Amniotic stem cell (primary cell): ENCODE data around the gene LTBP1.

ENCODE experiments used
- DNase-seq: peaks from one replicate; lab custom pipeline; 2025; lab: John Stamatoyannopoulos, UW

The LTBP1 gene

DNA sequence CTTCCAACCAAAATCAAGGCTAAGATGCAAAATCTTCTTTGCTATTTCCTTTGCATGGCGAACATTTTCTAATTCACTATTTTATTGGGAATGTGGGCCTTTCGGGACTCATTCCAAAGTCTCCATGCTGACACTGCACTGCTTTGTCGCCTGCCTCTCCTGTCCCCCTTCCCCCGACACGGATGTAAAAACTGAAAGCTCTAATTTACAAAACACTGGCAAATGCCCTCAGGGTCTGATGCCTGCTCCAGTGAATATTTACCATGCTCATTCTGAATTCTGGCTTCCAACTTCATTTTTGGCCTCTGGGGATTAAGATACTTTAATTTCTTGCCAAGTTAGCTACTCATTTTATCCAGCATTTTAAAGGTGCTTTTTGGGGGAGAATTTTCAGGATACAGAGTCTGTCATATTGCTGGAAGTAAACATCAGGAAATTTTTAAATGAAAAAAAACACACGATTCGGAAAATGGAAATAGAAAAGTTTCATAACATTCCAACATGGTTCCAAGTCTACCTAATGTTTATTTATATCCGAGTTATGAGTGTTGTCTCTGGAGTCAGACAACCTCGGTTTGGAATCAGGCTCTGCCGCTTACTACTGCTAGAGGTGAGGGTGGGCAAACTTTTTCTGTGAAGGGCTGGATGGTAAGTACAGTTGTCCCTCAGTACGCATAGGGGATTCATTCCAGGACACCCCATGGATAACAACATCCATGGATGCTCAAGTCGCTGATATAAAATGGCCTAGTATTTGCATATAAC lies 14.6 kb upstream of the LTBP1 start:
- DNase-seq, result no peak

DNA sequence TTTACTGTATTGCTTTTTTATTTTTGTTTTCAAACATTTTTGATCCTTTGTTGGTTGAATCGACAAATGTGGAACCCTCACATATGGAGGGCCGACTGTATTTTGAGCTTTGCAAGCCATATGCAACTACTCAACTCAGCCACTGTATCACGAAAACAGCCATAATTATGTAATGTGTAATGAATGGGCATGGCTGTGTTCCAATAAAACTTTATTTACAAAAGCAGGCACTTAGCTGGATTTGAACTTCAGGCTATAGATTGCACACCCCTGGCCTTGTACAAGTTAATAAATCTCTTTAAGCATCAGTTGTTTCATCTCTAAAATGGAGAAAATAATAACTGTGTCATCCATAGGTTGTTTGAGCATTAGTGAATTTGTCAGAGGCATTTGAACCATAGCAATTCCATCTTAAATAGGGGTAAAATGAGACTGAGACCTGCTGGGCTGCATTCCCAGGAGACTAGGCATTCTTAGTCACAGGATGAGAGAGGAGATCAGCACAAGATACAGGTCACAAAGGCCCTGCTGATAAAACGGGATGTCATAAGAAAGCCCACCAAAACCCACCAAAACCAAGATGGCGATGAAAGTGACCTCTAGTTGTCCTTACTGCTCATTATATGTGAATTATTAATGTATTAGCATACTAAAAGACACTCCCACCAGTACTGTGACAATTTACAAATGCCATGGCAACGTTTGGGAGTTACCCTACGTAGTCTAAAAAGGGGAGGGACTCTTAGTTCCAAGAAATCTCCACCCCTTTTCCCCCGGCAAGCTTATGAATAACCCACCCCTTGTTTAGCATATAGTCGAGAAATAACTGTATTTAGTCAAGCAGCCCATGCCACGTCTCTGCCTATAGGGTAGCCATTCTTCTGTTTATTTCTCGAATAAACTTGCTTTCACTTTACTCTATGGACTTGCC lies 13.7 kb upstream of the LTBP1 start:
- no peak for DNase-seq

DNA sequence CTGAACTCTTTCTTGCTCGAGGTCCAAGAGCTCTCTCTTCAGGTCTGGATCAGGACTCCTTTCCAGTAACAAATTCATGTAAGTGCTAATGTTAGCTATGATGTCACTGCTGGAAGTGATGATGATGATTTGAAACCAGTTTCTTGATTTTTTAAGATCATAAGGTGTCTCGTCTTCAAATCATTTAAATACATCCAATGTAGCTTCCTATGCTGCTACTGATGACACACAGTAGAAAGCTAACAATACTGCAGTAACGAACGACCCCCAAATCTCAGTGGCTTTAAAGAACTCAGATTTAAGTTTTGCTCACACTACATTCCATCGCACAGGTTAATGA lies 13.0 kb upstream of the LTBP1 start:
- DNase-seq, result no peak

DNA sequence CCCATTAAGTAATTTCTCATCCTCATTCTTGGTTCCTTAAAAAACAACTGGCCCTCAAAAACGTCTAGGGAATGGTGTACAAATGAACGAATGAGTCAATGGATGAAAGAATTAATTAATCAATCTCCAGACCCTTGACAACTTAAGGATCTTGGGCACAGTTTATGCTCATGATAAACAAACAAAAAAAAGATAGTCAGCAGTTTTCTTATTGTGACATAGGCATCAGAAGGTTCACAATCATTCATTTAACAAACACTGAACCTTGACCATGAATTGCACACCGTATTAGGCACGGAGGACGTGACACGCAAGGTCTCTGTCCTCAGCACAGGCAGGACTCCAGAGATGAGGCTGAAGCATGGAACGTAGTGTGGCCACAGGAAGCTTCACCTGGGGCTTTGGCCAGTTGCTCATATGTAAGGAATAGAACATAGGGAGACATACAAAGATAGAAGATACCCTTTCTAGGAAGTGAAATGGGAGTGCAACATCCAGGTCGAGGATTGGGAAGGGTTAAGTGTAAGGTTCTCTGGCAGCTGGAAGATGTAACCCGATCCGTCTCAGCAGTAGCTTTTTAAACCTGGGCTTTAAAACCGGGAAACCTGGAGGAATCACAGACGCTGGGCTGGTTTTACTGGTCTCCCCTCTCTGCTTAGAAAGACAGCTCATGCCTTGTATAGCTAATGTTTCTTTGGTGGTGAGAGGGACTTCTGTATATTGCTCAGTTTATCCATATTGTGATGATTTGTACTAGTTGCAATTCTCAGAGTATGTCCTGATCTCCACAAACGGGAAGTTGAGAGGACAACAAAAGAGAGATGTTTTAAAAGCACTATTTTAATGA lies 8.9 kb upstream of the LTBP1 start:
- DNase-seq, result no peak

DNA sequence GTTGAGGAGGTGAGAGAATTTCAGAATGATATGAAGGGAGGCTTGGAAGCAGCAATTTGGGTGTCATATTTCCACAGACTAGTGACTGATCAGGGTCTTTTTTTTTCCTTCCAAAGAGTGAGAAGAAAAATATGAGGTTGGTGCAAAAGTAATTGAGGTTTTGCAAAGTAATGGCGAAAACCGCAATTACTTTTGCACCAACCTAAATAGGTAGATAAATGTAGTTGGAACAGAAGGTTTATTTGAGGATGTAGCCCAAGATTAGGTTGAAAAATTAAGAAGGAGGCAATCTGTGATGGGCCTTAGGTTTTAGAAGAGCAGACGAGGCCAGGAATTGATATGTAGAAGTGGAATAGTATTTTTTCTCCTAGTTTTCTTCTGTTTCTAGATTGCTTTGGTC lies 7.8 kb upstream of the LTBP1 start:
- no peak for DNase-seq

DNA sequence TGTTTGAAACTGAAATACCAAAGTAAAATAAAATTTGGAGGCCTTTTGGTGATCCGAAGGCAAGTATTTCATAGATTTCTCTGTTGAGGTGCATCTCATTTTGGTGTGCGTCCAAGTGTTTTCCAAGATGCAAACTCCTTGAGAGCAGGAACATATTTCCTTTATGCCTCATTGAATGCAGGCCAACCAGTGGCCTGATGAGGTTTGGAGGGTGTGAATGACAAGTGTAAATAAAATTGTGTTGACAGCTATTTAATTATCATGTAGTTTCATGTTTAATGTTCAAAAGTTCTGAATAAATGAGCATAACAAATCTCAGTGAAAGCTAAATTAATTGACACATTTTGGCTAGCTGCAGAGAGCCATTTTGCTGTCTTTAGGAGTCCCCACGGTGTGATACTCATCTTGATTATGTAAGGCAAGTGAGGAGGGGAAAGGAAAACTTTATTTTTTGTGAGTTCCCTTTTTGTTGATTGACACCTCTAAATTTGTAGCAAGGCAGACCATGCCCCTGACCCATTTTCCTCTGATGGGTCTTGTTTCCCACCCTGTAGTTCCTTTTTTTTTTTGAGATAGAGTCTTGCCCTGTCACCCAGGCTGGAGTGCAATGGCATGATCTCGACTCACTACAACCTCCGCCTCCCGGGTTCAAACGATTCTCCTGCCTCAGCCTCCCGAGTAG lies 6.3 kb upstream of the LTBP1 start:
- DNase-seq, result no peak

DNA sequence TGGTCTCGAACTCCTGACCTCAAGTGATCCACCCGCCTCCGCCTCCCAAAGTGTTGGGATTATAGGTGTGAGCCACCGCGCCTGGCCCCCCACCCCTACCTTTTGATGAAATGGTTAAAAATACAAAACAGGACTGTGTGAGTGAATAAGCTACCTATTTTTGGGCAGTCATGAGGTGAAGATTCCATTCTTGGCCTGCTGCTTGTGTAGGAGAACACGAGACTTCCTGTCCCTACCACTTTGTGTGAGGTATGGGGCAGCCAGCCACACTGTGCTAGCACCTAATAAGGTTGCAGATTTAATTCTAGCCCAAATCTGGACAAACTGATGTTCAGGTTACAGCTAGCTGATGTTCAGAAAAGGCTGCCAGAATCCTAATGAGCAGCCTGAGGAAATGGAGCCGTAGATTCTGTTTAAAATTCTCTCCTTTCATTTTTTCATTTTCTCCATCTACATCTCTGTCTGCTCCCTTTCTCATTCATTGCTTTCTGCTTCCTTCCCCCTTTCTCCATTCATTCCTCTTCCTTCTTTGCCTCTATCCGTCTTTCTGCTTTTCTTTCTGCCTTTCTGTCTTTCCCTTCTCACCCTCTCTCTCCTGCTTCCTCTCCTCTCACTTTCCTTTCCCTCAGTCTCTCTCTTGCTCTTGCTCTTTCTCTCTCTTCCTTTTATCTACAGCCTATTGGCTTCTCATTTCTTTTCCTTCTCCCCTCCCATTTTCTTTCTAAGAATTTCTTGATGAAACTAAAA lies 4.6 kb upstream of the LTBP1 start:
- DNase-seq, result no peak

DNA sequence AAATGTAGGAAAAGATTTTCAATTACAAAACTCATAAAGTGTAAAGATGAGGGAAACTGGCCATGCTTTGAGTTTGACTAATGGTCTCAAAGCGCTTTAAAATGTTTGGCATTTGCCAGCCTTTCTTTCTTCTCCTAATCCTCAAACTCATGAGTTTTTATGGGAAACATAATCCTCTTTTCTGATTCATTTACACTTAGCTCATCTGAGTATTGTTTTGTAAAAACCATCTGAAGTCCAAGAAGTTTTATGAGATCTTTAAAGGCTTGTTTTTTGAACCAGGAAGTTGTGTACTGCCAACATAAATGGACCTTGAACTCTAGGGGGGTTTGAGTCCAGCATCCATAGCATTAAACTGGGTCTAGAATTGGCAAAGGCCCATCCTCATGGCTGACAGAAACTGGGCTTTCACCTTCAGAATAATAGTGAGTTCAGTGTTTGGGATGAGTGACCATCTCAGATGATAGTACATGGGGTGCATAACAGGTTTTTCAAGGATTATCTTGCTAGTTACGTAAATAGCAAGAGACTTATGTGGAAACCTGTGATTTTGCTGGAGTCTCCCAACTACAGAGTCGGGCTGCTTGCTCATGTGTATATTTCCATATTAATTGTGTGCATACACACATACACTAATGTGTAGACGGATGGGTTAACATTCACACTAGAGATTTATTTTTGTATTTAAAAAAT lies 3.8 kb upstream of the LTBP1 start:
- DNase-seq, result no peak

DNA sequence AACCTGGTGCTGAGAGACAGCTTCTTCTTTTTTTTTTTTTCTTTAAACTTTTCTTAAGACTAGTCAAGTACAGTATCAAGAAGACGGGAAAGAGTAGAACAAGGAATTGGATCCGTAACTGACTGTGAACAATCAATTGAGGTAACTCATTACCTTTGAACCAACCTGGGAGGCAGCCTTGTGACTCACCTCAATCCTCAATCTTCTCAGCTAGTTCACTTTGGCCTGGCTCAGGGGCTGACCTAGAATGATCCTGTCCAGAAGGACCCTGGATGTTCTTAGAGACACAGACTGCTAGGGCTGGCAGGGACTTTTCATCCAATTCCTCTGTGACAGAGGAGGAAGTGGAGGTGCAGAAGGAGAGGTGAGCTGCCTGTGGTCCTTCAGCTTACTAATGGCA lies 1.5 kb upstream of the LTBP1 start:
- DNase-seq, result no peak

DNA sequence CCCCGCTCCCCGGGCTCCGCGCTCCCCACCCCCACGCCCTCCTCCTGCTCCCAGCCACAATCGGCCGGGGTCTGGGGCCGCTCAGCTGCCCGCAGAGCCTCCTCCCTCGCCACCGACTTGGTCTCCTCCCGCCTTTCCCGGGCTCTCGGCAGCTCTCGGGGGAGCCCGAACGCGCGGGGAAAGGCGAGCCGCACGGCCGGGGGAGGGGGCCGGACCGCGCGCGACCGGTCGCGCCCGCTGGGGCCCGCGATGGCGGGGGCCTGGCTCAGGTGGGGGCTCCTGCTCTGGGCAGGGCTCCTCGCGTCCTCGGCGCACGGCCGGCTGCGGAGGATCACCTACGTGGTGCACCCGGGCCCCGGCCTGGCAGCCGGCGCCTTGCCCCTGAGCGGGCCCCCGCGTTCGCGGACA lies 327 bp downstream of the LTBP1 start:
- DNase-seq, result no peak

DNA sequence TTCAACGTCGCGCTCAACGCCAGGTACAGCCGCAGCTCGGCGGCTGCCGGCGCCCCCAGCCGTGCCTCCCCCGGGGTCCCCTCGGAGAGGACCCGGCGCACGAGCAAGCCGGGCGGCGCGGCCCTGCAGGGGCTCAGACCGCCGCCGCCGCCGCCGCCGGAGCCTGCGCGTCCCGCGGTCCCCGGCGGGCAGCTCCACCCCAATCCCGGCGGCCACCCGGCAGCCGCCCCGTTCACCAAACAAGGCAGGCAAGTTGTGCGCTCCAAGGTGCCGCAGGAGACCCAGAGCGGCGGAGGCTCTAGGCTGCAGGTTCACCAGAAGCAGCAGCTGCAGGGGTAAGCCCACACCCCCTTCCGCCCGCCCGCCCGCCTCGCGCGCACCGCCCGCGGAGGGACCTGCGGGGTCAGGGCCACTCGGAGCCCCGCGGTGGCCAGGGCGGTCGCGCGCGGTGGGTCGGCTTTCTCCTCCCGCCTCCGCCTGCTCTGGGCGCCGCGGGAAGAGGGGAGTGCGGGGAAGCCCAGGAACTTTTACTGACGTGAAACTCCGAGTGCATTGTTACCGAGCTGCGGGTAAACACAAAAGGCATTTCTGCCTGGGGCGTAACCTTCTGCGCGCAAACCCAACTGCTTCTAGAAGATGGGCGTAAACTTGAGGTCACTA lies 861 bp downstream of the LTBP1 start:
- peak; percentile 8 for DNase-seq

DNA sequence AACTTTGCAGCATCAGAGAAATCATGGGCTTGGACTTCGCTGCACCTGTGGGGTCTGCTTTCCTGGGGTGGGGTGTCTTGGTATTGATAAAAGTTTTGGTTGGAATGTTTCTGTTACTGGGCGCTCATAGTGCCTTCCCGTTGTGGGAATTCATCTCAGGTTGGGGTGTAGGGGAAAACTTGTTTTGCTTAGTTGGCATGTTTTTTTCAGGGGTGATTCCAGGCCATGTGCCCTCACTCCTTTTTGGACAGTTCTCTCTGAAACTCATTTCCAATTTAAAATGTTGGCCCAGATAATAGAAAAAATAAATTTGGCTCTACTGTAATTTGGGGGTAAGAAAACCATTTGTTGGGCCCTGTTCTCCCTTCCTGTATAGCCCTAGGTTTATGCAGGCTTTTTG lies 1.5 kb downstream of the LTBP1 start:
- no peak for DNase-seq

DNA sequence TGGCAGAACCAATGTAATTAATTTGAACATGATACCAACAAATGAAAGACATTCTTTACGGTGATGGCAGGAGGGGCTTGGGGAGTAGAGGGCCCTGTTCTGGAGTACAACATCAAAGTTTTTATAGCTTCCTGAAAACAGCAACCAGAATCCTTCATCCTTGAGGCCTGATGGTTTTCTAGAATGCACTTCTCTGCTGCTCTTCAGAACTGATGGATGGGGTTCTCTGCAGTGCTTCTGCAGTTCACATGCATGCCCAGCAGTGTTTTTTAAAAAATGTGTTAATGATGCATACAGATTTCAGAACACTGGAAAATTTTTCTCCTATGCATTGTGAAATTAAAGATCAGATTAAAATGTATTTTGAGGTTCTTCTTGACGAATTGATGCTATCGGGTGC lies 2.5 kb downstream of the LTBP1 start:
- no peak for DNase-seq

DNA sequence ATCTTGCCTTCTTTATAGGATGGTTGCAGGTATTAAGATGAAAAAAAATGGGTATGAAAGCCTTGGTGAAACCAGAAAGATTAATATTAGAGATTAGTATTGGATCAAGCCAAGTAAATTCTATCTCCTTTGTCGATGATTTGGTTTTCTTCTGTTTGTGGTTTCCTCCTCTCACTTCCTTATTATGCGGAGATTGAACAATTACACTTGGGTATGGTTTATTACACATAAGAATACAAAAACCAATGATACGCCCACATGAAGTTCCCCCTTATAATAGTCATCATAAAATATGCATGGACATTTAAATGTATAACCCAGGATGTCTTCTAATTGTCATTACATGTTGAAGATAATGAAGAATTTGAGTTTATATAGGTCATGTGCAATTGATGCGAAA lies 4.9 kb downstream of the LTBP1 start:
- no peak for DNase-seq

DNA sequence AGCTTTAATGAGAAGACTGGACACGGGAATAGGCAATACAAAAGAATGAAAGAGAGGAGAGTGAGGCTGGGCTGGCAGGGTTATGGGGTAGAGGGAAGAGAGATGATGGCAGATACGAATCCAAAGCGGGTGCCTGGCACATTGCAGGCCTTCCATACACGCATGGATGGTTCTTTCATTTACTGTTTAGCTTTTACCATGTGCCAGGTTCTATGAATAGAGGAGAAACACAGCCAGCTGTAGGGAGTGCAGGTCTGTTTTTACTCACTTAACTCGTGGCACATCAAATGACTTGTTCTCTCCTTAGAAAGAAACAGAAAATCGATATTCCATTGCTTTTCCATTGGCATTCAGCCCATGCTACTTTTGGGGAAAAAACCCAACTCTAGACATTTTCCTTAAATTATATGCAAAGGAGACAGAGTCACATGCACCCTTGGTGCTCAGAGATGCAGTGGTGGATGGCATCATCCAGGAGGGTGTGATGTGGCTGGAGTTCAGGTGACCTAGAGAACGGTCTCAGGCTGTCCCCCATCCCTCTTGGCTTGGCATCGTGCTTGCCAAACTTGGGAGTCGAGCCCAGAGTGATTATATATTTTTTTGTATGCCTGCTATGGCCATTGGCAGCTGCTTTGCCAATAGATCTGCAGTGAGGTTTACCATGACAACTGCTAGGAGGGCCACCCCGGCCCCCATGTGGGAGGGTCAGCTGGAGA lies 6.2 kb downstream of the LTBP1 start:
- no peak for DNase-seq

DNA sequence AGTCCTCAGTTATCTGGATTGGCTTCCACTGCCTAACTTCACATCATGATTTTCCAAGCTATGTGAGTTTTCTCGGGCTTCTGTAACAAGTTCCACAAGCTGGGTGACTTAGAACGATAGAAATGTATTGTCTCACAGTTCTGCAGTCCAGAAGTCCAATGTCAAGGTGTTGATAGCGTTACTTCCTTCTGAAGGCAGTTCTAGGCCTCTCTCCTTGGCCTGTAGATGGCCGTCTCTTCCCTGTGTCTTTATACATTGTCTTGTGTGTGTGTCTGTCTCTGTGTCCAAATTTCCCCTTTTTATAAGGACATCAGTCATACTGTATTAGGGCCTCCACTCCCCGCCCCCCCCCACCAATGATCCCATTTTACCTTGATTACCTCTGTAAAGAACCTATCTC lies 7.5 kb downstream of the LTBP1 start:
- no peak for DNase-seq

DNA sequence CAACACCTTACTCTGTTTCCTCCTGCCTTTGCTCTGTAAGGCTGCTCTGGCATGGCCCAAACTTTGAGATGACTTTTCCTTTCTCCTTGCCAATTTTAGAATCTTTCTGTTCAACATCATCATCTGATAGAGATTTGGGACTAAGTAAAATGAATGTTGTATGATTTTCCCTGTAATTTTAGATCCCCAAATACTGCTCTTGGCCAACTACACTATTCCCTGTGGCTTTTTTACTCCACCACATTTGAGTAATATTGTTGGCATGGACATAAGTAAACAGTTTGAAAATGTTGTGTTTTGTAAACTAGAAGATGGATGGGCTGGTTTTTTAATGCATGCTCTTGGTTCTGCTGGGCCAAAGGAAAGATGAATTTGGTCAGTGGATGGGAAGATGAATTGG lies 12.1 kb downstream of the LTBP1 start:
- no peak for DNase-seq

DNA sequence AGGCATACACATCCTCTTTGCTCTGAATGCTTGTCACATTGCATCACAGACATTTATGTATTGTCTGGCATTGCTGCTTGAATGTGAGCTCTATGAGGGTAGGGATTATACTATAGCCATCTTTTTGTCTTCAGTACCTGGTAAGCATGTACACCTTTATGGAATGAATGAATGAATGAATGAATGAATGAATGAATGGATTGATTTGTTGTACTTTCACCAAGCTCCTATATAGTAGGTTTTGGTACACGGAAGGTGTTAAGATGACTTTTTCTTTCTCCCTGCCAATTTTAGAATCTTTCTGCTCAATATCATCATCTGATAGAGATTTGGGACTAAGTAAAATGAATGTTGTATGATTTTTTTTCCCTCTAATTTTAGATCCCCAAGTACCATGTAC lies 13.5 kb downstream of the LTBP1 start:
- no peak for DNase-seq

DNA sequence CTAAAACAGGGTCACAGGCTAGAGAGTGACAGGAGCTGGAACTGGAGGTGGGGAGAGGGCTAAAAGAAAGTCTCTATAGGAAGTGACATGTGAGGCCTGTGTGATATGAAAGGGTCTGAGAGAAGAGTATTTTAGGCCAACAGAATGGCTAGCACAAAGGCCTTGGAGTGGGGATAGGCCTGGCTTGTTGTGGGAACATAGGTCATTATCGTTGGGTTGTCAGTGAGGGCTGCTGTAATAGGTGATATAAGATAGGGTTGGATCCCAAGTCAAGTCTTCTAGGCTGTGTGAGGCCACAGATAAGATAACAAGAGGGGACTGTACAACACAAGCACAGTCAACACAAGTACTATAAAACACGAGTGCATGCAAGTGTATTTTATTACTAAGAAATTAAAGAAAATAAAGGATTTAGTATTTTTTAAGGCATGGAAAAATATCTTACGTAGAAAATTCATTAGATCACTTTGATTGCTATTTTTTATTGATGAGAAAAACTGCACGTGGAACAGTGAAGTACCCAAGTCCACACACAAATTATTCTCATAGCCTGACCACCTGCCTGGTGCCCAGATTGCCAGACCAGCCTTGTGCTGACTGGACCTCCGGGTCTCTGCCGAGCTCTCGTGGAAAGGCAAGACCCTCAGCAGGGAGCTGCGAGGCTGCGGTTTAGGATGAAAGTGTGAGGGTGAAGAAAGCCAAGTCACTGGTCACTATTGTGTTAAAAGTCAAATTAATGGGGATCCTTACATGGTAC lies 14.1 kb downstream of the LTBP1 start:
- no peak for DNase-seq
